ENCODE measurements around the gene BCL2L14. TPM values are rescaled to one million over a fixed set of nuclear protein-coding genes. Genes with fewer than 3 reads are reported as not detected.

BCL2L14 gene
- total and polyA plus RNA-seq, 2 of the 13 experiments (the other 11 are each of a cell fraction or from before 2014, with no cell fraction given), result 0.11 TPM; not detected in 1

DNA sequence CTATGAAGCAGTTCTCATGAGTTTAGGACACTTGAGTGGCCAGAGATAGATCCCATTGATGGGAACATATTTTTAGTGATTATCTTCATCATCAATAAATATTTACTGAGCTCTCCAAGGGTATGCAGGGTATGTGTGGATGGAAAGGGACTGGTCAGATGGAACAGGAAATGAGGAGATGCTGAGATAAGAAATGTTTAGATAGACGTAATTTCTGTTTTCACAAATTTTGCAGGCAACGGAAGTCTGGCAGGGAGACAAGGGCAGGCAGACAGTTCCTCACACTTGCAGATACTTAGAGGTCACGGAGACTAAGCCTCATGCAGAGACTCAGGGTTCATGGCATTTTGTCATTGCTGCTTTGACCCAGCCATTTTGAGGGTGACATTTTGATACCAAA is 24.3 kb downstream of the BCL2L14 start (continued):
- TF ChIP-seq ZNF558 (CRISPR knock-in tag; IDR thresholded peaks at IDR 0.05; ENCODE audit: borderline replicate concordance) (no peak), HBP1 (CRISPR knock-in tag; IDR thresholded peaks at IDR 0.05; ENCODE audit: low read depth) (no peak), ZNF260 (CRISPR knock-in tag; IDR thresholded peaks at IDR 0.05; ENCODE audit: borderline replicate concordance, low read depth) (no peak), SP140L (CRISPR knock-in tag; IDR thresholded peaks at IDR 0.05; ENCODE audit: borderline replicate concordance) (no peak), KDM2A (CRISPR knock-in tag; IDR thresholded peaks at IDR 0.05; ENCODE audit: borderline replicate concordance, low read depth) (no peak), GTF3A (CRISPR knock-in tag; conservative IDR thresholded peaks at IDR 0.05) (no peak), FOSL1 (CRISPR knock-in tag; IDR thresholded peaks at IDR 0.05; ENCODE audit: borderline replicate concordance) (no peak), CHD4 (IDR thresholded peaks at IDR 0.05; ENCODE audit: borderline replicate concordance, low read length) (no peak), ZNF501 (CRISPR knock-in tag; IDR thresholded peaks at IDR 0.05) (no peak), TCF7 (IDR thresholded peaks at IDR 0.05; ENCODE audit: low read depth) (no peak), ZBTB4 (CRISPR knock-in tag; IDR thresholded peaks at IDR 0.05; ENCODE audit: borderline replicate concordance) (no peak), ZNF543 (CRISPR knock-in tag; IDR thresholded peaks at IDR 0.05) (no peak), TFDP2 (CRISPR knock-in tag; IDR thresholded peaks at IDR 0.05) (no peak), CENPT (CRISPR knock-in tag; IDR thresholded peaks at IDR 0.05; ENCODE audit: low read depth) (no peak)
- TF ChIP-seq, protein P1, sequence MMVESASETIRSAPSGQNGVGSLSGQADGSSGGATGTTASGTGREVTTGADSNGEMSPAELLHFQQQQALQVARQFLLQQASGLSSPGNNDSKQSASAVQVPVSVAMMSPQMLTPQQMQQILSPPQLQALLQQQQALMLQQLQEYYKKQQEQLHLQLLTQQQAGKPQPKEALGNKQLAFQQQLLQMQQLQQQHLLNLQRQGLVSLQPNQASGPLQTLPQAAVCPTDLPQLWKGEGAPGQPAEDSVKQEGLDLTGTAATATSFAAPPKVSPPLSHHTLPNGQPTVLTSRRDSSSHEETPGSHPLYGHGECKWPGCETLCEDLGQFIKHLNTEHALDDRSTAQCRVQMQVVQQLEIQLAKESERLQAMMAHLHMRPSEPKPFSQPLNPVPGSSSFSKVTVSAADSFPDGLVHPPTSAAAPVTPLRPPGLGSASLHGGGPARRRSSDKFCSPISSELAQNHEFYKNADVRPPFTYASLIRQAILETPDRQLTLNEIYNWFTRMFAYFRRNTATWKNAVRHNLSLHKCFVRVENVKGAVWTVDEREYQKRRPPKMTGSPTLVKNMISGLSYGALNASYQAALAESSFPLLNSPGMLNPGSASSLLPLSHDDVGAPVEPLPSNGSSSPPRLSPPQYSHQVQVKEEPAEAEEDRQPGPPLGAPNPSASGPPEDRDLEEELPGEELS (CRISPR knock-in tag; IDR thresholded peaks at IDR 0.05), result peak; percentile 39
- TF ChIP-seq, protein P2, sequence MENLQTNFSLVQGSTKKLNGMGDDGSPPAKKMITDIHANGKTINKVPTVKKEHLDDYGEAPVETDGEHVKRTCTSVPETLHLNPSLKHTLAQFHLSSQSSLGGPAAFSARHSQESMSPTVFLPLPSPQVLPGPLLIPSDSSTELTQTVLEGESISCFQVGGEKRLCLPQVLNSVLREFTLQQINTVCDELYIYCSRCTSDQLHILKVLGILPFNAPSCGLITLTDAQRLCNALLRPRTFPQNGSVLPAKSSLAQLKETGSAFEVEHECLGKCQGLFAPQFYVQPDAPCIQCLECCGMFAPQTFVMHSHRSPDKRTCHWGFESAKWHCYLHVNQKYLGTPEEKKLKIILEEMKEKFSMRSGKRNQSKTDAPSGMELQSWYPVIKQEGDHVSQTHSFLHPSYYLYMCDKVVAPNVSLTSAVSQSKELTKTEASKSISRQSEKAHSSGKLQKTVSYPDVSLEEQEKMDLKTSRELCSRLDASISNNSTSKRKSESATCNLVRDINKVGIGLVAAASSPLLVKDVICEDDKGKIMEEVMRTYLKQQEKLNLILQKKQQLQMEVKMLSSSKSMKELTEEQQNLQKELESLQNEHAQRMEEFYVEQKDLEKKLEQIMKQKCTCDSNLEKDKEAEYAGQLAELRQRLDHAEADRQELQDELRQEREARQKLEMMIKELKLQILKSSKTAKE (CRISPR knock-in tag; IDR thresholded peaks at IDR 0.05; ENCODE audit: borderline replicate concordance), result peak; percentile 65; the same call in 1 of the 2 replicates
- TF ChIP-seq, protein P3, sequence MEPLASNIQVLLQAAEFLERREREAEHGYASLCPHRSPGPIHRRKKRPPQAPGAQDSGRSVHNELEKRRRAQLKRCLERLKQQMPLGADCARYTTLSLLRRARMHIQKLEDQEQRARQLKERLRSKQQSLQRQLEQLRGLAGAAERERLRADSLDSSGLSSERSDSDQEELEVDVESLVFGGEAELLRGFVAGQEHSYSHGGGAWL (CRISPR knock-in tag; IDR thresholded peaks at IDR 0.05), result no peak
